ENCODE results near the gene DIPK1B.
A peak's percentile ranks its signal among the peaks of the same experiment; 100 is the strongest.

The DIPK1B gene

DNA sequence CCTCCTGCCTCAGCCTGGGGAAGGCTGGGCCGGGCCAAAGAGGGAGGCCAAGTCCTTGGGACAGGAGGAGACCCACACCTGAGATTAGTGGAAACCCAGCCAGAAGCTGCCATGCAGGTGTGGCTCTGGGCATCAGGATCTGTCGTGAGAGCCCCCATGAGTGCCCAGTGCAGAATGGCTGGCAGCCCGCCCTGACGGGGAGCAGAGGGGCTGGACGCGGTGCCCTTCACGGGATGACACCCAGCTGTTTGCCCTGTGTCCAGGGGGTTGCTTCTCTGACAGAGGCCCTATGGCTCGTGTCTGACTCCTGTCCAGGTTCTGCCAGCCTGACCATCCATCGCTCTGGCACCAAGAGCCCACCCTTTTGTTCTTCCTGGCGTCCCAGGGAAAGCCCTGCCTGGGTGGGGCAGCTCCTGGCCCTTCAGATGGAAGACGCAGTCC is 8.5 kb downstream of the DIPK1B start:
- no peak overlapping the region for H3K27ac ChIP-seq
- TF ChIP-seq ZFX (IDR thresholded peaks at IDR 0.05) (no peak), CTCF (conservative IDR thresholded peaks at IDR 0.05) (no peak)

DNA sequence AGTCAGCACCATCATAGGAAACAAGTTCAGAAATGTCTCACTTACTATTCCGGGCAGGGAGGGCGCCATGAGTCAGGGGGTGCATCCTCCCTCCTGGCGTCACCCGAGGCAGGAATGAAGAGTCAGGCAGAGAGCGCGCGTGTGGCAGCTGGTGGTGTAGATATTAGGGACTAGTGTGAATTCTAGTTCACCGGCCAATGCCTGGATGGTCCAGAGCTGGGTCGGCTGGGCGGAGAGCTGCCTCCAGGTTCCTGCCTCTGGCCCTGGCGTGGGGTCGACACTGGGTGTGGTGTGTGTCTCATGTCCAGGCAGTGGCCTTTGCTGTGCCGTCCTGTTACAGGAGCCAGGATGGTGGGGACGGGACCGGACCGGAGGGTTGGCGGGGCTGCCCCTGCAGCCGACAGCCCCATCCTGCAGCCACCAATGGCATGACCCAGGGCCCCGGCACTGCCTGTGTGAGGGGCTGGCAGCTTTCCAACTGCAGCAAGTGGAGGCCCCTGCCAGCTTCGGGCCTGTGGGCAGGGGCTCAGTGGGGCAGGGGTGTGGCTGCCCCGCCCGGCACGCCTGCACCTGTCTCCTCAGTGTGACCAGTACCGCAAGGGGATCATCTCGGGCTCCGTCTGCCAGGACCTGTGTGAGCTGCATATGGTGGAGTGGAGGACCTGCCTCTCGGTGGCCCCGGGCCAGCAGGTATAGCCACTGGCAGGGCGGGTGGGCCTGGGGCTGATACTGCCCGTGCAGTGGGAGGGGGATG is 9.1 kb downstream of the DIPK1B start:
- TF ChIP-seq ZFX (IDR thresholded peaks at IDR 0.05) (no peak), CTCF (conservative IDR thresholded peaks at IDR 0.05) (no peak)
- H3K27ac ChIP-seq = no peak overlapping the region

DNA sequence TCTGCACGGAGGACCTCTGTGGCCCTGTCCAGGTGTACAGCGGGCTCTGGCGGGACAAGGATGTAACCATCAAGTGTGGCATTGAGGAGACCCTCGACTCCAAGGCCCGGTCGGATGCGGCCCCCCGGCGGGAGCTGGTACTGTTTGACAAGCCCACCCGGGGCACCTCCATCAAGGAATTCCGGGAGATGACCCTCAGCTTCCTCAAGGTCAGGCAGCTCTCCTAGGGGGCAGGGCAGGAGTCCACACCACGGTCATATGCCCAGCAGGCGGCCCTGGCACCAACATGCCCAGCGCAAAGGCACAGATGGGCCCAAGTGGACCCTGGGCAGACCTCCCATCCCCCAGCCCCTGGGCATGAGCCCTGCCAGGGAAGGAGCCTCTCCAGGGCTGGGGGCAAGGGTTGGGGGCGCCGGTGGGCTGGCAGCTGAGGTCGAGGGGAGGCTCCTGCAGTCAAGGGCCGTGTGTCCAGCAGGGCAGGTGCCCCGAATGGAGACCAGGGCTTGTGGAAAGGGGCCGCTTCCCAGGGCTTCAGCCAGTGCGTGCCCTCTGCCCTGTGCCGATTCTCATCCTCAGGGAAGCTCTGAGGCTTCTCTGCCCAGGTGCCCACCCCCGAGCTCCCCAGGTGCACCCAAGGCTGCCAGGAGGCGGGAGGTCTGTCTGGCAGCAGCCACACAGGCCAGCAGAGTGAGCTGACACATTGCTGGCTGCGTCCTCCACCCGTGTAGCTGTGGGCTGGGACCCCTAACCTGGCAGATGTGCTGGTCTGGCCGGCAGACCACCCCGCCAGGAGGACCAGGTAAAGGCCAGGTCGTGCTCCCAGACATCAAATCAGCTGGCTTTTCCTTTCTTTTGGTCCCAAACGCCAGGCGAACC is 10.0 kb downstream of the DIPK1B start:
- no peak overlapping the region for H3K27ac ChIP-seq
- TF ChIP-seq ZFX (IDR thresholded peaks at IDR 0.05) = no peak
- no peak for TF ChIP-seq CTCF (conservative IDR thresholded peaks at IDR 0.05)

DNA sequence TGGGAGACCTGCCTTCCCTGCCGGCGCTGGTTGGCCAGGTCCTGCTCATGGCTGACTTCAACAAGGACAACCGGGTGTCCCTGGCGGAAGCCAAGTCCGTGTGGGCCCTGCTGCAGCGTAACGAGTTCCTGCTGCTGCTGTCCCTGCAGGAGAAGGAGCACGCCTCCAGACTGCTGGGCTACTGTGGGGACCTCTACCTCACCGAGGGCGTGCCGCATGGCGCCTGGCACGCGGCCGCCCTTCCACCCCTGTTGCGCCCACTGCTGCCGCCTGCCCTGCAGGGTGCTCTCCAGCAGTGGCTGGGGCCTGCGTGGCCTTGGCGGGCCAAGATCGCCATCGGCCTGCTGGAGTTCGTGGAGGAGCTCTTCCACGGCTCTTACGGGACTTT is 10.6 kb downstream of the DIPK1B start:
- no peak overlapping the region for H3K27ac ChIP-seq
- no peak for TF ChIP-seq CTCF (conservative IDR thresholded peaks at IDR 0.05)
- no peak for TF ChIP-seq ZFX (IDR thresholded peaks at IDR 0.05)

- TF ChIP-seq ZFX (IDR thresholded peaks at IDR 0.05) = no peak
- no peak for TF ChIP-seq CTCF (conservative IDR thresholded peaks at IDR 0.05)
- H3K27ac ChIP-seq = no peak overlapping the region
These were observed 11.1 kb downstream of the DIPK1B start for GRCh38 chr9:136723362-136723976.

GRCh38 chr9:136723989-136724388 is 11.6 kb downstream of the DIPK1B start:
- TF ChIP-seq ZFX (IDR thresholded peaks at IDR 0.05) (no peak), CTCF (conservative IDR thresholded peaks at IDR 0.05) (no peak)
- H3K27ac ChIP-seq = no peak overlapping the region

GRCh38 chr9:136724772-136725171 is 12.4 kb downstream of the DIPK1B start:
- peak overlapping the region; percentile 97 for H3K27ac ChIP-seq
- no peak for TF ChIP-seq ZFX (IDR thresholded peaks at IDR 0.05)
